K562 (cell line): Measurements from ENCODE around the gene IGFALS. TPM values are rescaled to one million over a fixed set of nuclear protein-coding genes. Genes with fewer than 3 reads are reported as not detected.
A peak's percentile ranks its signal among the peaks of the same experiment; 100 is the strongest.

Source experiments
- E4F1 ChIP-seq: fragments of 250-450 bp; sonication (Bioruptor Pico); IDR thresholded peaks from 2 replicates; pipeline ENCODE4 v1.5.0; 2021; ENCODE audit warnings: mild to moderate bottlenecking, borderline replicate concordance
- GTF3C2 ChIP-seq: IDR thresholded peaks from 3 replicates; pipeline ENCODE4 v1.6.1; 2011; ENCODE audit warnings: borderline replicate concordance, mild to moderate bottlenecking, moderate library complexity; ENCODE audit not compliant: insufficient read length; ENCODE audit errors: extremely low read depth
- PTBP1 ChIP-seq: fragments of 200-400 bp; formaldehyde crosslinking; IDR thresholded peaks from 2 replicates; pipeline ENCODE4 v1.6.1; 2017; ENCODE audit warnings: low read depth, low read length
- RFX1 ChIP-seq: fragments of 450-650 bp; IDR thresholded peaks from 2 replicates; pipeline ENCODE4 v1.6.1; 2016; ENCODE audit warnings: mild to moderate bottlenecking, moderate library complexity
- VEZF1 ChIP-seq: fragments of 200-800 bp; sonication (Bioruptor generic); IDR thresholded peaks from 2 replicates; pipeline ENCODE4 v1.6.1; 2017; ENCODE audit warnings: missing genetic modification characterization, missing compliant biosample characterization
- ZNF511 ChIP-seq: sonication (generic); formaldehyde crosslinking; IDR thresholded peaks from 2 replicates; pipeline ENCODE4 v1.8.0; 2022; ENCODE audit warnings: mild to moderate bottlenecking, missing genetic modification reagents
- ZNF512 ChIP-seq: IDR thresholded peaks from 2 replicates; pipeline ENCODE4 v1.6.1; 2016; ENCODE audit warnings: missing genetic modification characterization, missing compliant biosample characterization
- polyA plus RNA-seq, 8 experiments: library from polyadenylated mRNA; depleted of rRNA in 4 of 8; stranded (reverse) in 5 of 8; unstranded in 3 of 8; fragments of >200 nt; fragmentation: Nextera tagmentation in 2 of 8; fragmentation: Illumina TruSeq in 1 of 8; extraction: Ambion mirVana in 2 of 8; extraction: Trizol in 1 of 8; gene quantifications; 2 replicates each; pipeline versions ENCODE4 v1.2.1 to v1.2.3, GENCODE V29; 2011 to 2014; ENCODE audit warnings: inconsistent platforms in 1 of 8, missing spikeins in 1 of 8
- total RNA-seq, 7 experiments: library from RNA; depleted of rRNA in 6 of 7; stranded (reverse); fragments of >200 nt in 6 of 7; fragmentation: Illumina TruSeq in 2 of 7; extraction: Trizol in 2 of 7; gene quantifications; 2 replicates each; pipeline versions ENCODE4 v1.2.1 to v1.2.3, GENCODE V29; 2011 to 2021; ENCODE audit warnings: low replicate concordance in 1 of 7
- TF ChIP-seq, protein P1 (sequence below): sonication (generic); formaldehyde crosslinking; IDR thresholded peaks from 2 replicates; pipeline ENCODE4 v1.8.1; 2023; ENCODE audit warnings: mild to moderate bottlenecking, missing genetic modification reagents
- TF ChIP-seq, protein P2 (sequence below): fragments of 450-650 bp; IDR thresholded peaks from 2 replicates; pipeline ENCODE4 v1.6.1; 2016; ENCODE audit warnings: borderline replicate concordance

Gene IGFALS
- total and polyA plus RNA-seq, 9 of the 15 experiments (the other 6 are each of a cell fraction or from before 2014, with no cell fraction given) = not detected

- no peak for TF ChIP-seq ZNF512
- TF ChIP-seq, protein P1, sequence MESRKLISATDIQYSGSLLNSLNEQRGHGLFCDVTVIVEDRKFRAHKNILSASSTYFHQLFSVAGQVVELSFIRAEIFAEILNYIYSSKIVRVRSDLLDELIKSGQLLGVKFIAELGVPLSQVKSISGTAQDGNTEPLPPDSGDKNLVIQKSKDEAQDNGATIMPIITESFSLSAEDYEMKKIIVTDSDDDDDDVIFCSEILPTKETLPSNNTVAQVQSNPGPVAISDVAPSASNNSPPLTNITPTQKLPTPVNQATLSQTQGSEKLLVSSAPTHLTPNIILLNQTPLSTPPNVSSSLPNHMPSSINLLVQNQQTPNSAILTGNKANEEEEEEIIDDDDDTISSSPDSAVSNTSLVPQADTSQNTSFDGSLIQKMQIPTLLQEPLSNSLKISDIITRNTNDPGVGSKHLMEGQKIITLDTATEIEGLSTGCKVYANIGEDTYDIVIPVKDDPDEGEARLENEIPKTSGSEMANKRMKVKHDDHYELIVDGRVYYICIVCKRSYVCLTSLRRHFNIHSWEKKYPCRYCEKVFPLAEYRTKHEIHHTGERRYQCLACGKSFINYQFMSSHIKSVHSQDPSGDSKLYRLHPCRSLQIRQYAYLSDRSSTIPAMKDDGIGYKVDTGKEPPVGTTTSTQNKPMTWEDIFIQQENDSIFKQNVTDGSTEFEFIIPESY (CRISPR knock-in tag) = peak; percentile 52; the same call in 1 of the 2 replicates
- TF ChIP-seq GTF3C2 = no peak
- TF ChIP-seq E4F1 (CRISPR knock-in tag) = no peak
- no peak for TF ChIP-seq PTBP1
- TF ChIP-seq RFX1 = no peak
- peak; percentile 61 for TF ChIP-seq VEZF1 (CRISPR knock-in tag)
- TF ChIP-seq, protein P2, sequence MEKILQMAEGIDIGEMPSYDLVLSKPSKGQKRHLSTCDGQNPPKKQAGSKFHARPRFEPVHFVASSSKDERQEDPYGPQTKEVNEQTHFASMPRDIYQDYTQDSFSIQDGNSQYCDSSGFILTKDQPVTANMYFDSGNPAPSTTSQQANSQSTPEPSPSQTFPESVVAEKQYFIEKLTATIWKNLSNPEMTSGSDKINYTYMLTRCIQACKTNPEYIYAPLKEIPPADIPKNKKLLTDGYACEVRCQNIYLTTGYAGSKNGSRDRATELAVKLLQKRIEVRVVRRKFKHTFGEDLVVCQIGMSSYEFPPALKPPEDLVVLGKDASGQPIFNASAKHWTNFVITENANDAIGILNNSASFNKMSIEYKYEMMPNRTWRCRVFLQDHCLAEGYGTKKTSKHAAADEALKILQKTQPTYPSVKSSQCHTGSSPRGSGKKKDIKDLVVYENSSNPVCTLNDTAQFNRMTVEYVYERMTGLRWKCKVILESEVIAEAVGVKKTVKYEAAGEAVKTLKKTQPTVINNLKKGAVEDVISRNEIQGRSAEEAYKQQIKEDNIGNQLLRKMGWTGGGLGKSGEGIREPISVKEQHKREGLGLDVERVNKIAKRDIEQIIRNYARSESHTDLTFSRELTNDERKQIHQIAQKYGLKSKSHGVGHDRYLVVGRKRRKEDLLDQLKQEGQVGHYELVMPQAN = peak; percentile 67; the same call in 1 of the 2 replicates
- no peak; the same call in 1 of the 2 replicates for TF ChIP-seq ZNF511 (CRISPR knock-in tag)
These were observed 20.4 kb downstream of the IGFALS start, which contains the start of gene MRPS34 (continued) for GRCh38 chr16:1772908-1773702.
